Activated CD8-positive, alpha-beta memory T cell treated with anti-CD3 and anti-CD28 coated beads for 4 hours (primary cell): Measurements from ENCODE around the gene SAP30.

ENCODE experiments used
- DNase-seq, 2 donors: peaks; one replicate each; pipeline ENCODE4 v3.0.0-alpha.2; 2020; ENCODE audit warnings: low read depth in 2 of 2

SAP30 gene, protein sequence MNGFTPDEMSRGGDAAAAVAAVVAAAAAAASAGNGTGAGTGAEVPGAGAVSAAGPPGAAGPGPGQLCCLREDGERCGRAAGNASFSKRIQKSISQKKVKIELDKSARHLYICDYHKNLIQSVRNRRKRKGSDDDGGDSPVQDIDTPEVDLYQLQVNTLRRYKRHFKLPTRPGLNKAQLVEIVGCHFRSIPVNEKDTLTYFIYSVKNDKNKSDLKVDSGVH

DNA sequence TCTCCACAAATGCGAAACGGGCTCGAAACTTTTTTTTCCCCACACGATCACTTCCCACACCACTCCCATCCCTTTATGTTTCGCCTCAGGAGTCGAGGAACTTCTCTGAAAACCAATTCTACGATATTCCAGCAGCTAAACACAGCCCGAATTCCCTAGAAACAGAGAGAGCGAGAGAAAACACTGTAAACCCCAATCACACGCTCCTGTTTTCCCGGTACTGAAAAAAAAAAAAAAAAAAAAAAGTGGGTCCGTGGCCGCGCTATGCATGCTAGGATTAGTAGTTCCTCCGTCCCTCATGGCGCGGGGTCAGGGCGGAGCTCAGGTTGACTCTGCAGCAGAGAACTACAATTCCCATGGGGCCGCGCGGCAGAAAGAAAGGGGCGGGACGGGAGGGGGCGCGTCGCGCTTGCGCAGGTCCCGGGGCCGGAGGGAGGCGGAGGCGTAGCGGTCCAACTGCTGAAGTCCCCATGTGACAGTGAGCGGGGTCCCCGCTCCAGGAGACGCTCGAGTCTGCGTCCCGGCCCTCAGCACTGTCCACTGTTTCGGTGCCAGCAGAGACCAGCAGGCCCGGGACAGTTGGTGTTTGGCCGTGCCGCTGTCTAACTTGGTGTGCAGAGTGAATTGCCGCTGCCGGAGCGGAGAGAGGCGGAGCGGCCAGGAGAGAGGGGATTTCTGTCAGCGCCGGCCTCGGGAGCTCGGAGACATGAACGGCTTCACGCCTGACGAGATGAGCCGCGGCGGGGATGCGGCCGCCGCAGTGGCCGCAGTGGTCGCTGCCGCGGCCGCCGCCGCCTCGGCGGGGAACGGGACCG is at the start of gene SAP30:
TSS of gene SAP30 (plus strand) at position 478 of the 815 bp plus-strand sequence. CDS start at position 707, 229 bp downstream.
- DNase-seq = peak; percentile 94 to 96

DNA sequence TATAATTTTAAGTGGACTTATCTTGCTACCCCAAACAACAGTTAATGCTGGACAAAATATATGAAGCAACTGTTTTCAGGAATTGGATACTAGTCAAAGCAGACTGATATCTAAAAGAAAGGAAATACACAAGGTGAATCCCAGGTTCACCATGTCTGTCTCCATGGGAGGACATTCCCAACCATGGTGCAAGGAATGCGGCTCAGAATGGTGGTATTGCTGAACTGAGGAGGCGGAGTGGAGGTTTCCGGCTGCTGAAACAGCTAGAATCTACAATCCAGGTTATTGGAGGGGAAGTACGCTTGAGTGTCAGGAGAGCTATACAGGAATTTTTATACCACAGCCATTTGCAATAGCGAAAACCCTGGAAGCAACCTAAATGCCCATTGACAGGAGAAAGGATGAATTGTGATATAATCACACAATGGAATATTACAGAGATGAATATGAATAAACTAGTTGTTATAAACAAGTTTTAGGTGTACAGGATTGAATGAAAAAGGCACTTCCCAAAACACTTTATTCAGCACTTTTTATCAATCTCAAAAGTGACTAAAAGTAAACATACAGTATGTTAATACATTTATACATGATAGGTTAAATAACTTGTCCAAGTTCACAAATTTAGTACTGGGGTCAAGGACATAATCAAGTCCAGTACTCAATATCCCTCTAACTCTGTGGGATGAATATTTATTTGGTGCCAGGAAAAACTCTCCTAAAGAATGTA is 45.6 kb upstream of the SAP30 start:
- DNase-seq = no peak

DNA sequence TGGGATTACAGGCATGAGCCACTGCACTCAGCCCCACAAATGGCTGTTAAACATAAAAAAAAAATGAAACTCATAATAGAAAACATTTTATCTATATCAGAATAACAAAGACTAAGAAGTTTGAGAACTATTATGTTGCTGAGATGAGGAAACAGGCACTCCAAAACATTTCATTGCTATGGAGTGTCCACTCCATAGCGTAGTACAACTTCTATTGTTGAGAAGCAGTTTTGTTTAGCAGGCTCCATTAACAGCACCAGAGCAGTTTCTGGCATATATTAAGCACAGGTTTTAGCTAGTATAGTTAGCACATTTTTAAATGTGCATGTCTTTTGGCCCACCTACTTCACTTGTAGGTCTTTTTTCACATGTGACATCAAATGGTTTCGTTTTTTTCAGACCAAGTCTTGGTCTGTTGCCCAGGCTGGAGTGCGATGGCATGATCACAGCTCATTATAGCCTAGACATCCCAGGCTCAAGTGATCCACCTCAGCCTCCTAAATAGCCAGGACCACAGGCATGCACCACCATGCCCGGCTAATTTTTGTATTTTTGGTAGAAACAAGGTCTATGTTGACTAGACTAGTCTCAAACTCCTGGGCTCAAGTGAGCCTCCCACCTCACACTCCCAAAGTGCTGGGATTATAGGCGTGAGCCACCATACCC is 42.4 kb upstream of the SAP30 start:
- DNase-seq = no peak

DNA sequence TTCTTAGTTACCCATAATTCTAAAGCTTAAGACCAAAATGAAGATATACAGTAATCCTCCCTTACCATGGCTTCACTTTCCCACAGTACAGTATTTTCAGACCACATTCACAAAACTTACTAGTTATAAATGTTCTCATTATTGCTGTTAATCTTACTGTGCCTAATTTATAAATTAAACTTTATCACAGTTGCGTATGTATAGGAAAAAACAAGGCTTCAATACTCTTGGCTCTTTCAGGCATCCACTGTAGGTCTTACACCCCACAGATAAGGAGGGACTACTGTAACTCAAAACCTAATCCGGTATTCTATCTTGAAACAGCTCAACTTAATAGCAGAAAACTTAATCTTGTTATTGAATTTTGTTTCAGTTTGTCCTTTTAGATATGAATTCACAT is 40.2 kb upstream of the SAP30 start:
- no peak for DNase-seq

DNA sequence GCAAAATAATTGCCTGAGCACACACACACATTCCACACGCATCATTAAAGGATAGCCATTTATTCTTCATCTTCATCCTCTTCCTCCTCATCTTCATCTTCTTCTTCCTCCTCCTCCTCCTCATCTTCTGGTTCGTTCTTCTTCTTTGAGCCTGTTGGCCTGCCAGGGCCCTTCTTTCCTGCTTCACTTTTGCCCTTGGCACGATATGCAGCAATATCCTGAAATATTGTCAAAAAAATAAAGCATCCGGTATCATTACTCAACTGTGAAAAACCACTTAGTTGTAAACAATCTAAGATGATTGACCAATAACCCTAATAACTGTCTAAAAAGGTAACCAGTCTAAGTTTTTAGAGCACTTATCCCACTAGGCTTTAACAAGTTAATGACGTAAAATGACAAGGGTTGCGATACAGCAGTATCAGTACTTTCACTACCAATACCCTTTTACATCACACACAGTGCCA is 38.7 kb upstream of the SAP30 start:
- DNase-seq = no peak

DNA sequence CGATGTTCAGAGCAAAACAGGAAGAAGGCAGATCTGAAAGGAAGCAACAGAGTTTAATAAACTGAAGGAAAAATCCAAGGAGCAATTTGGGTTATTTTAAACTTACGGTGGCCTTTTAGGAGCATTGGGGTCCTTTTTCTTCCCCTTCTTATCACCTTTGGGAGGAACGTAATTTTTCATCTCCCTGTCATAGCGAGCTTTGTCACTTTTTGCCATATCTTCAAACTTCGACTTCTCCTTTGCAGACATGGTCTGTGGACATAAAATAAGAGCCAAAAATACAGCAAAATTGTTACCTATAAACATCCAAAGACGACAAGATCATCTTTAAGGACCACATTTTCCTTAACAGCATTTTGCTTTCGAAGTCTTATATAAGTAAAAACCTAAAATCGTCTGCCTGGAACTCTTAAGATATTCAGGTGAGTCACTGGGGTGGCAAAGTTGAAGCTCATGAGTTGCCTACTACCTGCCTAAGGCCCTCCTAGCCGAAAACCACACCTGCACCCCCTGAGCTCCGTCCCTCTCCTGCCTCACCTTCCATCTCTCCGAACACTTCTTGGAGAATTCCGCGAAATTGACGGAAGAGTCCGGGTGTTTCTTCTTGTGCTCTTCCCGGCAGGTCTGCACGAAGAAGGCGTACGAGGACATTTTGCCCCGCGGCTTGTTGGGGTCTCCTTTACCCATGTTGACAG is 37.6 kb upstream of the SAP30 start:
- no peak for DNase-seq

DNA sequence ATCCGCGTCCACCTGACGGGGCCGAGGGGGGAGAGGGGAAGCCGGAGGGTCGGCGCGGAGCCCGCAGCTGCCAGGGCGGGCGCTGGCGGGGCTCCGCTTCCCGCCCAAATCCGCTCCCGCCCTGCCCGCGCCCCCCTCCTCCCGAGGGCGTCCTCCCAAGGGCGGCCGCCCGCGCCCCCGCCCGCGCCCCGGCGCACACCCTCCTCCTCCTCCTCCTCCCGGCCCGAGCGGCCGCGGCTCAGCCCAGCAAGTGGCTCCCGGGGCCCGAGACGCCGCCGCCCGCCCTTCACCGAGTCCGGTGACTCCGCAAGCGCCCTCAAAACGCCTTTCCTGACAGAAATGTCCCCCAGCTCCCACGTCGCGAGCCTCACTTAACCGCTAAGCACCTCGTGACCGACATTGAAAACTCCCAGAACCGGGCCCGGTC is 37.1 kb upstream of the SAP30 start:
- peak in 1 of 2 donors; percentile 7 for DNase-seq

DNA sequence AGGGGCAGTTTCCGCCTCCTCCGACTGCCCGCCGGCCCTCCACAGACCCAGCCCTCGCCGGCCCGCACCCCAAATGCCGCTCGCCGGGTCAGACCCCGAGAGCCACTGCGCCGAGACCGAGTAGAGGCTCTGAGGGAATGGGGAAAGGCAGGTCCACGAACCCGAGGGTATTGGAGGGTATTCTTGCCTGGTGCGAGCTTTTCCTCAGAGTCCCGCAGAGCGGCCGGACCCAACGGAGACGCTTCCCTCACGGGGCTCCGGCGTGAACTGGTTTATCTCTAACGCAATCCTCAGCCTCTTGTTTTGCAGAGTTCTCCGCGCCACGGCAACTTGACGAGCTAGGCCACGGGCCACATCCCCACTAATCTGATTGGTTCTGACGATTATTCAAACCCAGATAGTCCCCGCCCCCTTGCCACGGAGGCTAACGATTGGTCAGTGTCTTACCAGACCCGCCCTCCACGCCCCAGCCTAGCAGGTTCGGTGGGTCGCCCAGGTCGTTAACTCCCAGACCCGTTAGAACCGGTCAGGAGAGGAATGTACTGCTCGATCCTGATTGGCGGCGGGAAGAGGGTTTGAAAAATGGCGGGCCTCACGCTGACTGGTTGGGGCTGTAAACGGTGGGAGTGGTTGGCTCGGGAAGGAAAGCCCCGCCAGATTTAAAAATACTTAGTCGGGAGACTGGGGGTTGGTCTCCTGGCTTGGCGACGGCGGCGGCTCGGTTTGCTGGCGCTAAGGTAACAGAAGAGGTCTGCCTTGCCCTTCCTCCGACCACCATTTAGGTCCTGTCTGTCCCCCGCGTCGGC is 36.5 kb upstream of the SAP30 start, which contains the start of gene HMGB2:
TSS of gene HMGB2 (minus strand) at position 274 of the 806 bp plus-strand sequence. CDS start 709 bp downstream, outside the sequence.
- peak; percentile 98 to 100 for DNase-seq

DNA sequence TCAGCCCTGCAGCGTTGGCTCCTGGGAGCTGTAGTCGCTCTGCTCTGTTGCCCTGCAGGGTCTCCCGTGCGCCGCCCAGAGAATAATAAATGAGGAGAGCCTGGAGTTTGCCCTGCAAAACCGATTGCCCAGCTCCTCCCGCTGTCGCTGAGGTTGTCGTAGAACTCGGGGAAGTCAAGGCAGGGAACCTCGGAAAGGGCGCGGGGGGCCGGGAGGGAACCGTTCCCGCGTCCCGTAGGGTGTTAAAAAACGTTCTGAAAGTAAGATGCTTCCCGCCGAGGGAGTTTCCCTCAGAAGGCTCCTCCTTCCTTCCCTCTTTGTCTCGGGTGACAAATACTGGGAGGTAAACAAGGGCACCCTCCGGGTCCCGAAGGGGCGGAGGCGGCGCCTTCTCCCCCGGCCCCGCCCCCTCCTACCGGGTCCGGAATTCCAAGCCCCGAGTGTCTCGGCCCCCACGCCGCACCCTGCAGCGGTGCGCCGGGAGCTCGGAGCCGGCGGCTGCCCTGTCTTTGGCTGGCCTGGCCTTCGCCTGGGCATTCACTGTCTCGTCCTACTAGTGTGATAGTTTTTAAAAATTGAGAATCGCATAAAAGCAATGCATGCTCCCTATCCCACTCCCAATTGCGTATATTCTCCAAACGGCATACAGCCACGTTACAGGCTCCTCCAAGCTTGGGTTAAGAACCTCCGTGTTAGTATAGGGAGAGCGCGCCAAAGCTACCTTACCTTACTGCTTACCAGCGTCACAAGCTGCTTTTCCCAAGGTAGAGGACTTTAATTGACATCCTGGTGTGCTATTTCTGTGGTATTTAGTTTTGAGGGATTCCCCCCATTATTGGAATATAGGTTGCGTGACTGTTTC is 35.6 kb upstream of the SAP30 start:
- DNase-seq = no peak

DNA sequence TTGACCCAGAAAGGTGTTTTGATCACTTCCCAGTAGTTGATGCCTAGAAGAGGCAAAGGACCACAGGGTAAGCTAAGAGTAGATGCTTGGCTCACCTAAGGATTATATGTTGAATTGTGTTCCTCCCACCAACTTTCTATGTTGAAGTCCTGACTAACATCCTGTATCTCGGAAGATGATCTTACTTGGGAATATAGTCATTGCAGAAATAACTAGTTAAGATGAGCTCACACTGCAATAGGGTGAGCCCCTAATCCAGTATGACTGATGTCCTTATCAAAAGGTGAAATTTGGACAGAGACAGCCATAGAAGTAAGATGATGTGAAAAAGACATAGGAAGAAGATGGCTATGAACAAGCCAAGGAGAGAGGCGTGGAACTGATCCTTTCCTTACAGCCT is 33.3 kb upstream of the SAP30 start:
- DNase-seq = no peak

DNA sequence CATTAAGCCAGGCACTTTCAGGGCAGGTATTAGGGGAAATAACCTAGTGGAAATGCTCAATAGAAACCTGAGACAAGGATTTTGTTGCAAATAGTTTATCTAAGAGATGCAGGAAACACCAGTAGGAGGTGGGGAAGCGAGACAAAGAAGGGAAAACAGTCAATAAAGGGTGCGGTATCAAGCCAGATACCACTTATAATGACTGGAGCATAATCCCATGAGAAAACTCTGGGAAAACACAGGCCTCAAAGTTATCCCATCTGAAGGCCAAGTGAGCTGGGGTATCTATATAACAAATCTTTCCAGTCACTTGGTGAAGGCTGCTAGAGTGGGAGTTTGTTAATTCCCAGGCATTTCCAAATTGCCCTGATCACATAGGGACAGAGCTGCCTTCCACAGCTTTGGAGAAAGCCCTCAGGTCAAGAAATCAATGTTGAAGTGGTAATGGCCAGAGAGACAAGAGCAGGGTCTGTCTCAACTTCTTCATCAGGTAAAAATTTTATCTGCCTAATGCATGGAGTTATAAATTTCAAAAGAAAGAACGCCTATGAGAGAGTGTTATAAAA is 26.8 kb upstream of the SAP30 start:
- DNase-seq = no peak

DNA sequence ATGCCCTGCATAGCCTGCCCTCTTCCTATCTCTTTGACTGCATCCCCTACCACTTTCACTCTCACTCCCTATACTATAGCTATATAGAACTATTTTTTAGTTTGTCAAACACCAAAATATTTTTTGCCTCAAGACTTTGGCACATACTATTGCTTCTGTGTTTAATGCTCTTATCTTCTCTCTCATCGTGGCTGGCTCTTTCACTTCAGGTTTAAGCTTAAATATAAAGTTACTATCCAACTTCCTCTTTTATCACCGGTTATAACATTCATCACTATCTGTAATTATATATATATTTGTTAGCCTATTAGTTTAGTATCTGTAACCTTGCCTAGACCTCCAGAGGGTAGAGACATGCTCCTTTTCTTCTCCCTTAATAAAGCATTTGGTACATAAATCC is 25.1 kb upstream of the SAP30 start:
- no peak for DNase-seq

DNA sequence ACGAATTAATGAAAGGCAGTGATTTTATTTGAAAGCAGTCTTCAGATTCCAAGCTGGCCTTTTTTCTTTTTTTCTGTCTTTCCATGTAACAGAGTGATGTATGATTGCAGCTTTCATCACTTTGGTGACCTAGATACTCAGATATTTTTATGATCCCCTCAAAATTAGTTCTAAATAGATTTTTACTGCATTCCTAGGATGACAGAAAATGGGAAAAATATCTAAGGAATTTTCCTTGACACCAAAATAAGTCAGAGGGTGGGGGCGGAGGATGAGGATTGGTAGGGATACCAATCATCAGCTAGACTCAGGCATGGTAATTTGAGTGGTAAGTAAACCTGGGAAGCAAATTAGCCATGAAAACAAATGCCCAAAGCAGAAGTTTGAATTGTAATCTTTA is 24.7 kb upstream of the SAP30 start:
- no peak for DNase-seq

DNA sequence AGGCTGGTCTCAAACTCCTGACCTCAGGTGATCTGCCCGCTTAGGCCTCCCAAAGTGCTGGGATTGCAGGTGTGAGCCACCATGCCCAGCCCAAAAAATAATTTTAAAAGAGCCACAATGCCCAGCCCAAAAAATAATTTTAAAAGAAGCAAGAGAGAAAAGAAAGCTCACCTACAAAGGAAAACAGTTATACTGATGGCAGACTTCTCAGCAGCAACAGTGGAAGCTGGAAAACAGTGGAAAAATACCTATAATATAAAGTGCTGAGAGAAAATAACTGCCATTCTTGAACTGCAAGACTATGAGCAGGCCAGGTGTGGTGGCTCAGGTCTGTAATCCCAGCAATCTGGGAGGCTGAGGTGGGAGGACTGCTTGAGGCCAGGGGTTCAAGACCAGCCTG is 23.3 kb upstream of the SAP30 start:
- DNase-seq = no peak

DNA sequence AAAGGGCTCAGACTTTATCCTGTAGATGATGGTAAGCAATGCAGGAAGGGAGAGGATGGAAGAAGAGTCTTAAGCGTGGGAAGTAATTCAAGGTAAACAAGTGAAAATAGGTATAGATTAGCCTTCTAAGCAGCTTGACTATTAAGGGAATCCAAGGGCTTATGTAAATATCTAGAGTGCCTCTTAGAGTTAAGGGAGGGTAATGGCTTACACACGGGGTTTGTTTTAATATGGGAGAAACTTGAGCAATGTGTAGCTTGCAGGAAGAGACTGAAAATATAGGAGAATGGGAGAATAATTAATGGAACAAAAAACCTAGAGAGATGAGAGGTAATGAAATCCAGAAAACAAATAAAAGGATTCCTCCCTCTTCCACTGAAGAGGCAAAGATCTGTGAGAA is 12.8 kb upstream of the SAP30 start:
- no peak for DNase-seq

DNA sequence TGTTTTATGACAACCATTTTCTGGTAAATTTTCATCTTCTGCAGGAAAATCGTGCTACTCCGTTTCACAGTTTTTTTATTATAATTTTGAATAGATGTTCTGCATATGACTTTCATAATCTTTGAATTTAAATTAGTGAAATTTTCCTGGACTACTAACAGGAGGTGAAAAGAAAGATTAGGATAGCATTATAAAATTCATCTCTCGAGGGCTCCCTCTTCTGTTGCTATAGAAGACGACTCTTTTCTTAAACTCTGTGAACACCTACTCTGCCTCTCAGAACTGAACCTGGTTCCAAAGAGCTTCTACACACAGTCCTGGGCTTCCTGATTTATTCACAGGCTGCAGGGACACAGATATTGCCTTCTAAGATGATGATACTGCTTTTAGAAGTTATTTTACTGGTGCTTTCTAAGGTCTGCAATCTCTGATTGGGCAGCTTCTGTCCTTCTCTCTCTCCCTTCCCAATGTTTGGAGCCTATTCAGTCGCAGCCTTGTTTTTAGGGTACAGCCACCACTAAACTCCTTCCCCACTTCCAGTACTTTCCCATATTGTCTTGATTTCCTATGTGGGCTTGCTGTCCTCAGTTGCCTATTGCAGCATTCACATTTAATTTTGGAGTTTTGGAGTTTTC is 10.1 kb upstream of the SAP30 start:
- no peak for DNase-seq

DNA sequence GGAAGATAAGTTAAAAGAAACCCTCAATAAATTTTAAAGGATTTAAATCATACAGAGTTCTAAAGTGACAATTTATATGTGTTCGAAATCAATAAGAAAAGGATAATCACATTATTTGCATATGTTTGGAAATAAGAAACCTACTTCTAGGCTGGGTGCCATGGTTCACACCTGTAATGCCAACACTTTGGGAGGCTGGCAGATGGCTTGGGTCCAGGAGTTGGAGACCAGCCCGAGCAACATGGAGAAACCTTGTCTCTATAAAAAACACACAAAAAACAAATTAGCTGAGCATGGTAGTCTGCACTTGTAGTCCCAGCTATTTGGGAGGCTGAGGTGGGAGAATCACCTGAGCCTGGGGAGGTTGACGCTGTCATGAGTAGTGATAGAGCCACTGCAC is 8.1 kb upstream of the SAP30 start:
- no peak for DNase-seq

DNA sequence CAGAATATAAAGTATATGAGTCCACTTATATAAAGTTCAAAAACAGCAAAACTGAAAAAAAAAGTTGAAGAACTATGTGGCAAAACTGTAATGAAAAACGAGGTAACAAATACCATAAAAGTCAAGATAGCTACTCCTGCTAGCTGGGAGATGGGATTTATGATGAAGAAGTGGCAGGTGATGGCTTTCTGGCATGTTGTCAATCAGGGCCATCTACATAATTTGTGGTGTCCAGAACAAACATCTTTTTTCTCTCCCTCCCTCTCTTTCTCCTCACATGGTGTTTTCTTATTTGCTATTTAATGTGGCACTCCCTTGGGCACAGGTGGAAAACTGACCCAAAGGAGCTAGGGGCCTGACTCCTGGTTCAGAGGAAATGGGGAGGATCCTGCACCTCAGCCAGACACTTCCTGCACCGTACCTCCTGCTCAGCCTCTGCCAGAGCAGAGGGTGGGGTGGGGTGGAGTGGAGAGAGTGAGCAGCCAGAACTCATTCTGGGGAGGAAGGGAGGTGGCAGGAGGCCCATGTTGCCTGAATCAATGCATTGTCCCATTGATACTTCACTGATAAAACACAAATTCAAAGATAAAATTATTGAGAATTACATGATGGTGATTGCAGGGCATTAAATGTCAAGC is 5.3 kb upstream of the SAP30 start:
- DNase-seq = no peak
